A549 (cell line): ENCODE results near the gene ACAN. TPM values are rescaled to one million over a fixed set of nuclear protein-coding genes. Genes with fewer than 3 reads are reported as not detected.

Experiments
- ATAC-seq, 2 experiments: fragments of 200-7000 bp in 1 of 2; fragments of >200 bp in 1 of 2; cut with Nextera tagmentation in 1 of 2; cut with Tn5 transposase in 1 of 2; 3 replicates each; pipeline versions ENCODE4 v1.8.0 to v1.9.1; 2018 to 2020; ENCODE audit warnings: mild to moderate bottlenecking in 1 of 2, moderate library complexity in 1 of 2
- CTCF ChIA-PET: fragments of 300-600 bp; sonication (Branson Sonifier 250); formaldehyde crosslinking; extraction: SDS; loops from one replicate; lab custom pipeline; 2021; ENCODE audit warnings: antibody characterized with exemption, inconsistent platforms; lab: Yijun Ruan, JAX
- POLR2A ChIA-PET: fragments of 350-600 bp; formaldehyde crosslinking; extraction: SDS; loops from one replicate; lab custom pipeline; 2021; ENCODE audit warnings: antibody characterized with exemption, inconsistent platforms; lab: Yijun Ruan, JAX
- DNase-seq, 2 experiments: peaks; one replicate each; pipeline versions ENCODE4 v3.0.0 to v3.0.0-alpha.2; 2011 to 2016; ENCODE audit warnings: low read depth in 1 of 2, low spot score in 1 of 2
- FAIRE-seq: peaks from 2 replicates; lab custom pipeline; 2011; peaks lifted over from hg19 to GRCh38; lab: Jason Lieb, UNC
- H3K27ac ChIP-seq, 2 experiments: fragments of >200 bp; sonication (Bioruptor Twin); formaldehyde crosslinking; 3 replicates each; pipeline ENCODE4 v1.5.1; 2016 to 2017
- H3K4me1 ChIP-seq: fragments of >200 bp; sonication (Bioruptor Twin); formaldehyde crosslinking; 3 replicates; pipeline ENCODE4 v1.6.1; 2016
- H3K4me2 ChIP-seq: fragments of >200 bp; sonication (Bioruptor Twin); formaldehyde crosslinking; 3 replicates; pipeline ENCODE4 v1.6.1; 2016
- H3K4me3 ChIP-seq: fragments of >200 bp; sonication (Bioruptor Twin); formaldehyde crosslinking; 3 replicates; pipeline ENCODE4 v1.5.1; 2016
- H3K9me3 ChIP-seq: fragments of >200 bp; sonication (Bioruptor Twin); formaldehyde crosslinking; 3 replicates; pipeline ENCODE4 v1.6.1; 2016
- CEBPB ChIP-seq, 2 experiments: fragments of >200 bp in 1 of 2; sonication (Bioruptor Twin) in 1 of 2; formaldehyde crosslinking in 1 of 2; IDR thresholded peaks; 2 replicates each; pipeline ENCODE4 v1.6.1; 2012 to 2016
- CHD2 ChIP-seq: fragments of 150-350 bp; IDR thresholded peaks from 2 replicates; pipeline ENCODE4 v1.6.1; 2014; ENCODE audit warnings: low read length; ENCODE audit not compliant: partially characterized antibody
- EP300 ChIP-seq, 2 experiments: fragments of >200 bp; sonication (Bioruptor Twin); formaldehyde crosslinking; IDR thresholded peaks; 2 replicates in 1 of 2; 3 replicates in 1 of 2; pipeline ENCODE4 v1.6.1; 2016 to 2017
- HDAC2 ChIP-seq: fragments of 200-600 bp; sonication (generic); IDR thresholded peaks from 2 replicates; pipeline ENCODE4 v1.6.1; 2016
- HEYL ChIP-seq: fragments of 250-450 bp; sonication (Bioruptor Pico); IDR thresholded peaks from 2 replicates; pipeline ENCODE4 v1.8.0; 2021; ENCODE audit warnings: mild to moderate bottlenecking, moderate library complexity
- HOXB13 ChIP-seq: fragments of 250-450 bp; sonication (Bioruptor Pico); IDR thresholded peaks from 2 replicates; pipeline ENCODE4 v1.5.0; 2020; ENCODE audit warnings: low read depth, mild to moderate bottlenecking, moderate library complexity
- HOXB5 ChIP-seq: fragments of 250-450 bp; sonication (Bioruptor Pico); IDR thresholded peaks from 2 replicates; pipeline ENCODE4 v1.5.0; 2020; ENCODE audit warnings: mild to moderate bottlenecking, moderate library complexity
- JUN ChIP-seq, 2 experiments: fragments of >200 bp; sonication (Bioruptor Twin); formaldehyde crosslinking; IDR thresholded peaks; 2 replicates in 1 of 2; 3 replicates in 1 of 2; pipeline ENCODE4 v1.6.1; 2016 to 2017
- JUNB ChIP-seq: fragments of >200 bp; sonication (Bioruptor Twin); formaldehyde crosslinking; IDR thresholded peaks from 2 replicates; pipeline ENCODE4 v1.6.1; 2016
- NFE2L2 ChIP-seq: fragments of 150-350 bp; conservative IDR thresholded peaks from 2 replicates; pipeline ENCODE4 v1.6.1; 2014; ENCODE audit warnings: low read length
- PHF8 ChIP-seq: fragments of 200-600 bp; sonication (generic); IDR thresholded peaks from 2 replicates; pipeline ENCODE4 v1.6.1; 2016; ENCODE audit warnings: low read depth, mild to moderate bottlenecking, antibody characterized with exemption, moderate library complexity, borderline replicate concordance
- POLR2A ChIP-seq: IDR thresholded peaks from 2 replicates; pipeline ENCODE4 v1.6.1; 2012; ENCODE audit warnings: mild to moderate bottlenecking, low read length
- RAD21 ChIP-seq, 2 experiments: fragments of >200 bp in 1 of 2; sonication (Bioruptor Twin) in 1 of 2; formaldehyde crosslinking in 1 of 2; IDR thresholded peaks in 1 of 2; conservative IDR thresholded peaks in 1 of 2; 2 replicates in 1 of 2; 3 replicates in 1 of 2; pipeline ENCODE4 v1.6.1; 2012 to 2018; ENCODE audit warnings: inconsistent platforms in 1 of 2
- RFX5 ChIP-seq: fragments of 450-650 bp; IDR thresholded peaks from 2 replicates; pipeline ENCODE4 v1.7.1; 2014; ENCODE audit warnings: antibody characterized with exemption, mild to moderate bottlenecking, moderate library complexity
- RNF2 ChIP-seq: fragments of 200-600 bp; sonication (generic); IDR thresholded peaks from 2 replicates; pipeline ENCODE4 v1.6.1; 2016; ENCODE audit warnings: low read depth, mild to moderate bottlenecking, antibody characterized with exemption, moderate library complexity, borderline replicate concordance
- SMC3 ChIP-seq: fragments of >200 bp; sonication (Bioruptor Twin); formaldehyde crosslinking; IDR thresholded peaks from 3 replicates; pipeline ENCODE4 v1.6.1; 2018; ENCODE audit warnings: inconsistent platforms
- SREBF2 ChIP-seq: fragments of 450-650 bp; IDR thresholded peaks from 2 replicates; pipeline ENCODE4 v1.6.1; 2014; ENCODE audit warnings: mild to moderate bottlenecking, moderate library complexity
- ZFP36 ChIP-seq: fragments of 450-650 bp; IDR thresholded peaks from 2 replicates; pipeline ENCODE4 v1.6.1; 2014; ENCODE audit warnings: borderline replicate concordance; ENCODE audit not compliant: partially characterized antibody
- ZNF302 ChIP-seq: fragments of 250-450 bp; sonication (Bioruptor Pico); IDR thresholded peaks from 2 replicates; pipeline ENCODE4 v1.9.0; 2021; ENCODE audit warnings: inconsistent platforms, mild to moderate bottlenecking, moderate library complexity
- ZSCAN20 ChIP-seq: fragments of 250-450 bp; sonication (Bioruptor Pico); IDR thresholded peaks from 2 replicates; pipeline ENCODE4 v1.8.0; 2022; ENCODE audit warnings: mild to moderate bottlenecking, moderate library complexity
- WGBS: methylation state at CpG from one replicate; pipeline ENCODE4 v1.1.6; 2017; ENCODE audit errors: missing lambda C conversion rate; 5-methylcytosine and 5-hydroxymethylcytosine counted together
- polyA plus RNA-seq, 4 experiments: library from polyadenylated mRNA; depleted of rRNA in 3 of 4; stranded (reverse); fragments of >200 nt; fragmentation: RNase III in 1 of 4; extraction: RNeasy Plus Mini Kit Qiagen cat#74134 plus additional on column Dnase treatment in 1 of 4; gene quantifications; 2 replicates in 3 of 4; 3 replicates in 1 of 4; pipeline ENCODE4 v1.2.3, GENCODE V29; 2011 to 2017
- TF ChIP-seq, protein P1 (sequence below): fragments of >200 bp; sonication (Bioruptor Twin); formaldehyde crosslinking; IDR thresholded peaks from 3 replicates; pipeline ENCODE4 v1.5.1; 2016
- TF ChIP-seq, protein P2 (sequence below): fragments of 450-650 bp; IDR thresholded peaks from 2 replicates; pipeline ENCODE4 v1.6.1; 2014; ENCODE audit warnings: antibody characterized with exemption
- TF ChIP-seq, protein P3 (sequence below): fragments of 250-450 bp; sonication (Bioruptor Pico); IDR thresholded peaks from 2 replicates; pipeline ENCODE4 v1.5.0; 2021; ENCODE audit warnings: mild to moderate bottlenecking, moderate library complexity, borderline replicate concordance
- TF ChIP-seq, protein P4 (sequence below): fragments of >200 bp; sonication (Bioruptor Twin); formaldehyde crosslinking; IDR thresholded peaks from 3 replicates; pipeline ENCODE4 v1.6.1; 2016
- TF ChIP-seq, protein P5 (sequence below): fragments of 250-450 bp; sonication (Bioruptor Pico); IDR thresholded peaks from 2 replicates; pipeline ENCODE4 v1.5.0; 2020; ENCODE audit warnings: low read depth, mild to moderate bottlenecking, moderate library complexity
- TF ChIP-seq, protein P6 (sequence below): fragments of >200 bp; sonication (Bioruptor Twin); formaldehyde crosslinking; IDR thresholded peaks from 2 replicates; pipeline ENCODE4 v1.6.1; 2016

The ACAN gene
- polyA plus RNA-seq, 2 of the 4 experiments (the other 2 are of a cell fraction): 0.01 TPM; not detected in 1

DNA sequence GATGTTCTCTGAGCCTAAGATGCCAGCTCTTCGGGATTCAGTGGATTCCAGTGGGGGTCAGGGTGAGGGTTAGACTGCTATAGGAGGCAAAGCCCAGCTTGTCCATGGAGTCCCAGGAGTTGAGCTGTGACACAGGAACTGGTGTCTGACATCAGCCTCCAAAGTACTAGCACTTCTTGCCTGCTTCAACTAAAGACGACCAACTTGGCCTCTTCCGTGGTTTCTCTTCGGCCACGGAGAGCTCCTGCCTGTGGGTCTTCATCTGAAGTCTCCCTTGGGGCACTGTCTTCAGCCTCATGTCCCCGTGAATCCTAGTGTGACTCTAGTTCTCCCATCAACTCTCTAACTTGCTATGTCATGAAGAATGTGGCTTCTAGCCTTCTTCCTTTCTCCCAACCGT is 12.8 kb upstream of the ACAN start:
- Histone ChIP-seq H3K4me2 (no peak overlapping the region), H3K4me3 (no peak overlapping the region), H3K27ac (no peak overlapping the region; a peak in 1 of 6 replicates), H3K9me3 (no peaks in the 10 kb centered on the region), H3K4me1 (peaks cover 8% of the 10 kb centered on the region; the same call in 2 of the 3 replicates)
- POLR2A ChIA-PET: no interaction called here
- FAIRE-seq: no peak
- DNase-seq: no peak
- no peak for TF ChIP-seq HDAC2
- ATAC-seq: no peak
- WGBS: 19% methylated on average over 7 of the region's 7 CpGs
- CTCF ChIA-PET: interaction anchor here (0.5 to 1.7 kb wide), 6 partner anchors 12 to 177 kb away, joined by 3 to 4 read pairs (median 4); no protein-coding TSS in a partner anchor

DNA sequence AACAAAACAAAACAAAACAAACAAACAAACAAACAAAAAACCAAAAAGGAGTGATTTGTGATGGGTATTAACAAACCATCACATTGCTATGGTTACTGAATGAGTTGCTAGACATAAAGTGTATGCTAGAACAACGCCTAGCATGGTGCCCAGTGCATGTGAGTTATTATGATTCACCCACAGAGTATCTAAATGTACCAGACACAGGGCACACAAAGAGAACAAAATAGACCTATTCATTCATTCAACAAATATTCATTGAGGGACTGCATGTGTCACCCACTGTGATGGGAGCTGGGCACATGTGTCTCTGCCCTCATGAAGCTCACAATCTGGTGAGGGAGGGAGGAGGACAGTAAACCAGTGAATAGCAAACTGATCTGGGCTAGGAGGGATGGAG is 11.6 kb upstream of the ACAN start:
- no peak overlapping the region; a peak in 1 of 6 replicates for H3K27ac ChIP-seq
- DNase-seq: peak in 1 of 2 experiments; percentile 18
- POLR2A ChIA-PET: no interaction called here
- no peak for FAIRE-seq
- H3K4me2 ChIP-seq: no peak overlapping the region
- WGBS: 22% methylated on average over 1 of the region's 1 CpG
- H3K9me3 ChIP-seq: no peaks in the 10 kb centered on the region
- H3K4me1 ChIP-seq: peaks cover 8% of the 10 kb centered on the region; the same call in 2 of the 3 replicates
- no peak overlapping the region for H3K4me3 ChIP-seq
- no peak for TF ChIP-seq ZNF302 (CRISPR knock-in tag)
- TF ChIP-seq NFE2L2: no peak
- TF ChIP-seq ZFP36: no peak
- TF ChIP-seq JUN (IDR thresholded peaks at IDR 0.05): no peak
- TF ChIP-seq, protein P1, sequence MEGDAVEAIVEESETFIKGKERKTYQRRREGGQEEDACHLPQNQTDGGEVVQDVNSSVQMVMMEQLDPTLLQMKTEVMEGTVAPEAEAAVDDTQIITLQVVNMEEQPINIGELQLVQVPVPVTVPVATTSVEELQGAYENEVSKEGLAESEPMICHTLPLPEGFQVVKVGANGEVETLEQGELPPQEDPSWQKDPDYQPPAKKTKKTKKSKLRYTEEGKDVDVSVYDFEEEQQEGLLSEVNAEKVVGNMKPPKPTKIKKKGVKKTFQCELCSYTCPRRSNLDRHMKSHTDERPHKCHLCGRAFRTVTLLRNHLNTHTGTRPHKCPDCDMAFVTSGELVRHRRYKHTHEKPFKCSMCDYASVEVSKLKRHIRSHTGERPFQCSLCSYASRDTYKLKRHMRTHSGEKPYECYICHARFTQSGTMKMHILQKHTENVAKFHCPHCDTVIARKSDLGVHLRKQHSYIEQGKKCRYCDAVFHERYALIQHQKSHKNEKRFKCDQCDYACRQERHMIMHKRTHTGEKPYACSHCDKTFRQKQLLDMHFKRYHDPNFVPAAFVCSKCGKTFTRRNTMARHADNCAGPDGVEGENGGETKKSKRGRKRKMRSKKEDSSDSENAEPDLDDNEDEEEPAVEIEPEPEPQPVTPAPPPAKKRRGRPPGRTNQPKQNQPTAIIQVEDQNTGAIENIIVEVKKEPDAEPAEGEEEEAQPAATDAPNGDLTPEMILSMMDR: no peak
- no peak for TF ChIP-seq HOXB5 (CRISPR knock-in tag)
- no peak for TF ChIP-seq SMC3
- TF ChIP-seq, protein P2, sequence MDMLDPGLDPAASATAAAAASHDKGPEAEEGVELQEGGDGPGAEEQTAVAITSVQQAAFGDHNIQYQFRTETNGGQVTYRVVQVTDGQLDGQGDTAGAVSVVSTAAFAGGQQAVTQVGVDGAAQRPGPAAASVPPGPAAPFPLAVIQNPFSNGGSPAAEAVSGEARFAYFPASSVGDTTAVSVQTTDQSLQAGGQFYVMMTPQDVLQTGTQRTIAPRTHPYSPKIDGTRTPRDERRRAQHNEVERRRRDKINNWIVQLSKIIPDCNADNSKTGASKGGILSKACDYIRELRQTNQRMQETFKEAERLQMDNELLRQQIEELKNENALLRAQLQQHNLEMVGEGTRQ: no peak
- no peak for TF ChIP-seq JUNB
- no peak for TF ChIP-seq ZSCAN20 (CRISPR knock-in tag)
- TF ChIP-seq, protein P3, sequence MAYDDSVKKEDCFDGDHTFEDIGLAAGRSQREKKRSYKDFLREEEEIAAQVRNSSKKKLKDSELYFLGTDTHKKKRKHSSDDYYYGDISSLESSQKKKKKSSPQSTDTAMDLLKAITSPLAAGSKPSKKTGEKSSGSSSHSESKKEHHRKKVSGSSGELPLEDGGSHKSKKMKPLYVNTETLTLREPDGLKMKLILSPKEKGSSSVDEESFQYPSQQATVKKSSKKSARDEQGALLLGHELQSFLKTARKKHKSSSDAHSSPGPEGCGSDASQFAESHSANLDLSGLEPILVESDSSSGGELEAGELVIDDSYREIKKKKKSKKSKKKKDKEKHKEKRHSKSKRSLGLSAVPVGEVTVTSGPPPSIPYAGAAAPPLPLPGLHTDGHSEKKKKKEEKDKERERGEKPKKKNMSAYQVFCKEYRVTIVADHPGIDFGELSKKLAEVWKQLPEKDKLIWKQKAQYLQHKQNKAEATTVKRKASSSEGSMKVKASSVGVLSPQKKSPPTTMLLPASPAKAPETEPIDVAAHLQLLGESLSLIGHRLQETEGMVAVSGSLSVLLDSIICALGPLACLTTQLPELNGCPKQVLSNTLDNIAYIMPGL (CRISPR knock-in tag): no peak
- no peak for TF ChIP-seq HOXB13 (CRISPR knock-in tag)
- no peak for TF ChIP-seq RFX5
- no peak for TF ChIP-seq POLR2A
- no peak for TF ChIP-seq HDAC2
- no peak for TF ChIP-seq CHD2
- CTCF ChIA-PET: interaction anchor here (0.7 to 1.1 kb wide), 3 partner anchors 12 to 103 kb away, joined by 3 read pairs; no protein-coding TSS in a partner anchor
- ATAC-seq: peak; percentile 48 to 59; a peak in 4 of 6 replicates

DNA sequence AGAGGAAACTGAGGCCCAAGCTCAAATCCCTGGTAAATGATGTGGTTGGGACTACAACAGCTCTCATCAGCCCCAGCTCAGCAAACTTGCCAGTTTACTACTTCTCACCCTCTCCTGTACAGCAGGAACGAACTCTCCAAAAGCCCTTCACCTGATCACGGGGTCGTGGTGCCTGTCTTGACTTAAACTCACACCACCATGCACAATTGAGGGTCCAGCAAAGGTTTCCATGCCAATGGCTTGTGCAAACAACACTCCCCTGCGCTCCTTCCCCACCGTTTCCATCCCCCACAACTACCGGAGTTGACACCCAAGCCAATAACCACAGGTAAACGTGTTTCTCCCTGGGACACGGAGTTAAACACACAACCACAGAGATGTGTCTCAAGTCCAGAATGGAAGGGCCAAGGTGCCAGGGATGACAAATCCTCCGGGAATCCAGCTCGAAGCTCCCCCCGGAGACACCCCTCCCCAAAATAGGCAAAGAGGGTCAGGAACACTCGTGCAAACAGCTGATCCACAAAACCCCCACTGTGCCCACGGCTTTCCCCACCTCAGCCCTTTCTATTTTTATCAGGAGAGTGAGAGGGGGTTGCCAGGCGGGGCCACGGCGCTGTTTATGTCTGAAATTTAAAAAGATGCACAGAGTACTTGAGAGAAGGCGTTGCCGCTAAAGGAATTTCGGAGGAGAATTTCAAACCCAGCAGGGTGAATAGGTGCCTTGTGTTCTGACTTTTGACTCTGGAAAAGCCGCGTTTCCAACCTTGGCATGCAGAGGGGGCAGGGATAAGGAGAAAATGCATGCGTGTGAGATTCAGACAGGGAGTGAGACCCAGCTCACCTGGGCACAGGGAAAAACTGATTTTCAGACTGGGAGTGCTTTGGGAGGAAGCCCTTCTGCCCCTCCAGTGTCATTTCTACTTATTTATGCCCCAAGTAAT is 10.6 kb upstream of the ACAN start:
- DNase-seq (no peak), ATAC-seq (peak in 1 of 2 experiments; percentile 37; a peak in 3 of 6 replicates), FAIRE-seq (no peak)
- peak overlapping the region; percentile 39 for H3K4me2 ChIP-seq
- peaks cover 8% of the 10 kb centered on the region; the same call in 2 of the 3 replicates for H3K4me1 ChIP-seq
- H3K9me3 ChIP-seq: no peaks in the 10 kb centered on the region
- 12% methylated on average over 22 of the region's 22 CpGs for WGBS
- H3K27ac ChIP-seq: no peak overlapping the region; a peak in 1 of 6 replicates
- ChIA-PET POLR2A (no interaction called here), CTCF (interaction anchor here (0.6 to 1.4 kb wide), 4 partner anchors 9 to 110 kb away, joined by 3 to 4 read pairs (median 3); no protein-coding TSS in a partner anchor)
- 0 out of 3 replicates have a peak overlapping the region, but pooled peaks have one; percentile 8 for H3K4me3 ChIP-seq
- TF ChIP-seq SREBF2 (no peak), ZFP36 (no peak), HEYL (CRISPR knock-in tag) (no peak), RAD21 (conservative IDR thresholded peaks at IDR 0.05 in 1 of 2, IDR thresholded peaks at IDR 0.05 in 1 of 2) (no peak), CEBPB (IDR thresholded peaks at IDR 0.05) (no peak), RNF2 (no peak), RFX5 (no peak), EP300 (IDR thresholded peaks at IDR 0.05) (no peak), PHF8 (no peak)
- TF ChIP-seq, protein P4, sequence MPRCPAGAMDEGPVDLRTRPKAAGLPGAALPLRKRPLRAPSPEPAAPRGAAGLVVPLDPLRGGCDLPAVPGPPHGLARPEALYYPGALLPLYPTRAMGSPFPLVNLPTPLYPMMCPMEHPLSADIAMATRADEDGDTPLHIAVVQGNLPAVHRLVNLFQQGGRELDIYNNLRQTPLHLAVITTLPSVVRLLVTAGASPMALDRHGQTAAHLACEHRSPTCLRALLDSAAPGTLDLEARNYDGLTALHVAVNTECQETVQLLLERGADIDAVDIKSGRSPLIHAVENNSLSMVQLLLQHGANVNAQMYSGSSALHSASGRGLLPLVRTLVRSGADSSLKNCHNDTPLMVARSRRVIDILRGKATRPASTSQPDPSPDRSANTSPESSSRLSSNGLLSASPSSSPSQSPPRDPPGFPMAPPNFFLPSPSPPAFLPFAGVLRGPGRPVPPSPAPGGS: no peak
- TF ChIP-seq, protein P5, sequence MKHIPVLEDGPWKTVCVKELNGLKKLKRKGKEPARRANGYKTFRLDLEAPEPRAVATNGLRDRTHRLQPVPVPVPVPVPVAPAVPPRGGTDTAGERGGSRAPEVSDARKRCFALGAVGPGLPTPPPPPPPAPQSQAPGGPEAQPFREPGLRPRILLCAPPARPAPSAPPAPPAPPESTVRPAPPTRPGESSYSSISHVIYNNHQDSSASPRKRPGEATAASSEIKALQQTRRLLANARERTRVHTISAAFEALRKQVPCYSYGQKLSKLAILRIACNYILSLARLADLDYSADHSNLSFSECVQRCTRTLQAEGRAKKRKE (CRISPR knock-in tag): no peak
- TF ChIP-seq, protein P6, sequence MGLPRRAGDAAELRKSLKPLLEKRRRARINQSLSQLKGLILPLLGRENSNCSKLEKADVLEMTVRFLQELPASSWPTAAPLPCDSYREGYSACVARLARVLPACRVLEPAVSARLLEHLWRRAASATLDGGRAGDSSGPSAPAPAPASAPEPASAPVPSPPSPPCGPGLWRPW: no peak
